Lower leg skin (tissue), 3 donors: ENCODE measurements around the gene ANO10.

Experiments used
- CTCF ChIP-seq, 3 donors: fragments of 450-650 bp; IDR thresholded peaks; one replicate each; pipeline ENCODE4 v1.5.1; 2016; ENCODE audit warnings: antibody characterized with exemption in 3 of 3, mild to moderate bottlenecking in 3 of 3, moderate library complexity in 2 of 3
- POLR2A ChIP-seq, 2 donors: fragments of 450-650 bp; IDR thresholded peaks; one replicate each; pipeline ENCODE4 v1.6.1; 2016 to 2017; ENCODE audit warnings: antibody characterized with exemption in 2 of 2, mild to moderate bottlenecking in 1 of 2, moderate library complexity in 1 of 2

GRCh38 chr3:43410592-43410991 lies 211.2 kb downstream of the ANO10 start:
- TF ChIP-seq POLR2A (IDR thresholded peaks at IDR 0.05) (no peak), CTCF (IDR thresholded peaks at IDR 0.05) (no peak)
